Spinal cord (tissue), 10 donors: Measurements from ENCODE around the gene GTF2H4. TPM values are rescaled to one million over a fixed set of nuclear protein-coding genes. Genes with fewer than 3 reads are reported as not detected.

Experiments
- DNase-seq, 6 donors: peaks; one replicate each; pipeline versions ENCODE4 v3.0.0 to v3.0.0-alpha.2; 2013 to 2015; ENCODE audit warnings: low spot score in 6 of 6, low read depth in 4 of 6
- H3K27ac ChIP-seq: one replicate; pipeline ENCODE4 v1.5.1; 2013; ENCODE audit warnings: low read depth, low read length, control low read depth
- H3K27me3 ChIP-seq: one replicate; pipeline ENCODE4 v1.6.1; 2013; ENCODE audit warnings: low read length; ENCODE audit not compliant: control insufficient read depth, insufficient read depth
- H3K36me3 ChIP-seq: one replicate; pipeline ENCODE4 v1.6.1; 2013; ENCODE audit warnings: low read length; ENCODE audit not compliant: control insufficient read depth, insufficient read depth
- H3K4me1 ChIP-seq: one replicate; pipeline ENCODE4 v1.6.1; 2013; ENCODE audit warnings: low read length; ENCODE audit not compliant: control insufficient read depth, insufficient read depth
- H3K4me3 ChIP-seq: one replicate; pipeline ENCODE4 v1.5.1; 2013; ENCODE audit warnings: low read depth, low read length, control low read depth
- H3K9me3 ChIP-seq: one replicate; pipeline ENCODE4 v1.6.1; 2013; ENCODE audit warnings: low read length; ENCODE audit not compliant: control insufficient read depth, insufficient read depth
- WGBS: methylation state at CpG from one replicate; pipeline ENCODE4 v1.1.5; 2013; ENCODE audit warnings: missing lambda C conversion rate; ENCODE audit not compliant: insufficient coverage; 5-methylcytosine and 5-hydroxymethylcytosine counted together
- polyA plus RNA-seq, 2 donors: library from polyadenylated mRNA; unstranded; fragments of 120-200 nt; gene quantifications; one replicate each; pipeline ENCODE4 v1.2.1, GENCODE V29; 2013; ENCODE audit not compliant: insufficient read length in 2 of 2
- total RNA-seq, 2 donors: library from RNA; depleted of rRNA in 1 of 2; stranded (reverse); fragments of 120-200 nt in 1 of 2; fragments of >200 nt in 1 of 2; gene quantifications; one replicate each; pipeline versions ENCODE4 v1.2.3 to v1.2.4, GENCODE V29; 2013 to 2014
- donor health status: healthy.

GTF2H4 gene
- total and polyA plus RNA-seq, 4 donors = 20.6 to 48.4 (median 35.1) TPM

- H3K27ac ChIP-seq = no peak overlapping the region
- H3K9me3 ChIP-seq = peaks cover 4% of the 10 kb centered on the region
- 36% methylated on average over 6 of the region's 8 CpGs for WGBS
- H3K4me3 ChIP-seq = no peak overlapping the region
- no peaks in the 10 kb centered on the region for H3K4me1 ChIP-seq
- H3K27me3 ChIP-seq = no peaks in the 10 kb centered on the region
- peaks cover 10% of the 10 kb centered on the region for H3K36me3 ChIP-seq
- no peak for DNase-seq
Measured at GRCh38 chr6:30931272-30931671, 23.3 kb downstream of the GTF2H4 start.

- H3K9me3 ChIP-seq = peaks cover 4% of the 10 kb centered on the region
- H3K27ac ChIP-seq = no peak within 1 kb of the TSS
- DNase-seq = no peak
- H3K4me1 ChIP-seq = no peaks in the 10 kb centered on the region
- H3K36me3 ChIP-seq = peaks cover 1% of the 10 kb centered on the region
- no peaks in the 10 kb centered on the region for H3K27me3 ChIP-seq
- no peak within 1 kb of the TSS for H3K4me3 ChIP-seq
- WGBS = no CpG with 5 or more reads among the region's 7 CpGs
Measured at GRCh38 chr6:30931969-30932645, 24.1 kb downstream of the GTF2H4 start, which contains the start of gene SFTA2. Gene SFTA2, minus strand, starts transcription at chr6:30932170. Its CDS starts 74 bp downstream, at chr6:30932096.

- H3K4me3 ChIP-seq = no peak overlapping the region
- H3K27ac ChIP-seq = no peak overlapping the region
- 91% methylated on average over 5 of the region's 6 CpGs for WGBS
- H3K9me3 ChIP-seq = peaks cover 4% of the 10 kb centered on the region
- no peak for DNase-seq
- H3K27me3 ChIP-seq = no peaks in the 10 kb centered on the region
- H3K4me1 ChIP-seq = no peaks in the 10 kb centered on the region
- H3K36me3 ChIP-seq = no peaks in the 10 kb centered on the region
Measured at GRCh38 chr6:30932665-30933365, 24.8 kb downstream of the GTF2H4 start.

- DNase-seq = no peak
- H3K27me3 ChIP-seq = no peaks in the 10 kb centered on the region
- 44% methylated on average over 3 of the region's 3 CpGs for whole genome bisulfite sequencing
- H3K4me1 ChIP-seq = peaks cover 13% of the 10 kb centered on the region
- H3K27ac ChIP-seq = no peak overlapping the region
- H3K4me3 ChIP-seq = no peak overlapping the region
- H3K36me3 ChIP-seq = no peaks in the 10 kb centered on the region
- H3K9me3 ChIP-seq = peaks cover 1% of the 10 kb centered on the region
Measured at GRCh38 chr6:30935018-30935417, 27.0 kb downstream of the GTF2H4 start.

GRCh38 chr6:30937265-30937664, 29.3 kb downstream of the GTF2H4 start:
- no peak for DNase-seq
- no peaks in the 10 kb centered on the region for H3K36me3 ChIP-seq
- H3K27ac ChIP-seq = no peak overlapping the region
- peaks cover 17% of the 10 kb centered on the region for H3K4me1 ChIP-seq
- H3K9me3 ChIP-seq = peaks cover 1% of the 10 kb centered on the region
- H3K4me3 ChIP-seq = no peak overlapping the region
- 68% methylated on average over 4 of the region's 6 CpGs for WGBS
- no peaks in the 10 kb centered on the region for H3K27me3 ChIP-seq

GRCh38 chr6:30938730-30939129, 30.7 kb downstream of the GTF2H4 start:
- Histone ChIP-seq H3K4me1 (peaks cover 25% of the 10 kb centered on the region), H3K9me3 (peaks cover 1% of the 10 kb centered on the region), H3K4me3 (no peak overlapping the region), H3K27ac (no peak overlapping the region), H3K36me3 (no peaks in the 10 kb centered on the region), H3K27me3 (no peaks in the 10 kb centered on the region)
- 73% methylated on average over 2 of the region's 4 CpGs for WGBS
- no peak for DNase-seq

GRCh38 chr6:30939473-30939872, 31.5 kb downstream of the GTF2H4 start:
- Histone ChIP-seq H3K9me3 (peaks cover 1% of the 10 kb centered on the region), H3K4me1 (peaks cover 25% of the 10 kb centered on the region), H3K27ac (no peak overlapping the region), H3K36me3 (no peaks in the 10 kb centered on the region), H3K27me3 (no peaks in the 10 kb centered on the region), H3K4me3 (no peak overlapping the region)
- 26% methylated on average over 3 of the region's 3 CpGs for WGBS
- peak in 2 of 6 donors; percentile 22 to 38 for DNase-seq

GRCh38 chr6:30940361-30940986, 32.5 kb downstream of the GTF2H4 start, which contains the start of gene MUCL3:
Gene MUCL3, plus strand, starts transcription at chr6:30940973. Its CDS starts 27 bp downstream, at chr6:30941000.
- 83% methylated on average over 8 of the region's 16 CpGs for WGBS
- Histone ChIP-seq H3K27ac (no peak within 1 kb of the TSS), H3K27me3 (no peaks in the 10 kb centered on the region), H3K36me3 (no peaks in the 10 kb centered on the region), H3K4me3 (no peak within 1 kb of the TSS), H3K4me1 (peaks cover 25% of the 10 kb centered on the region), H3K9me3 (no peaks in the 10 kb centered on the region)
- DNase-seq = no peak

- peaks cover 25% of the 10 kb centered on the region for H3K4me1 ChIP-seq
- no peaks in the 10 kb centered on the region for H3K27me3 ChIP-seq
- 25% methylated on average over 14 of the region's 15 CpGs for WGBS
- H3K36me3 ChIP-seq = no peaks in the 10 kb centered on the region
- no peaks in the 10 kb centered on the region for H3K9me3 ChIP-seq
- no peak overlapping the region for H3K4me3 ChIP-seq
- peak in 2 of 6 donors; percentile 46 to 64 for DNase-seq
- H3K27ac ChIP-seq = no peak overlapping the region
Measured at GRCh38 chr6:30942338-30943060, 34.5 kb downstream of the GTF2H4 start.
